HG03066 (cell line): ENCODE data around the gene VPS8.

Experiments used
- ATAC-seq: cut with Tn5 transposase; IDR thresholded peaks from one replicate; pipeline ENCODE4 v1.9.1; 2021; ENCODE audit warnings: low read depth; ENCODE audit not compliant: unreplicated experiment

VPS8 gene

DNA sequence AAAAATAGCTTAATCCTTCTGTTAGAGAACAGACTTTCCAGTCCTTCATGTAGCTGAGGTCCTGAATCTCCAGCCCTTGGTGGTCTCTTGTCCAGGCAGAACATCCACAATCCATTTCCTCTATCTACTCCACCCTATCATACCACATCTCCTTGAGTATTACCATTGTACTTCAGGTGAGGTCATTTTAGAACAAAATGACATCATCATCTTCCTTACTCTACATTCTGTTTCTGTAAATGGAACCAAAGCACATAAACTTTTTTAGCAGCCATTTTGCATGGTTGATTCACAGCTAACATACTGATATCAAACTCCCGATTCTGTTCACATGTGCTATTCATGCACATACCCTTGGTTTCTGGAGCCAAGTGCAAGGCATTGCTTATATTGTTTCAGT lies 228.5 kb downstream of the VPS8 start:
- no peak for ATAC-seq

DNA sequence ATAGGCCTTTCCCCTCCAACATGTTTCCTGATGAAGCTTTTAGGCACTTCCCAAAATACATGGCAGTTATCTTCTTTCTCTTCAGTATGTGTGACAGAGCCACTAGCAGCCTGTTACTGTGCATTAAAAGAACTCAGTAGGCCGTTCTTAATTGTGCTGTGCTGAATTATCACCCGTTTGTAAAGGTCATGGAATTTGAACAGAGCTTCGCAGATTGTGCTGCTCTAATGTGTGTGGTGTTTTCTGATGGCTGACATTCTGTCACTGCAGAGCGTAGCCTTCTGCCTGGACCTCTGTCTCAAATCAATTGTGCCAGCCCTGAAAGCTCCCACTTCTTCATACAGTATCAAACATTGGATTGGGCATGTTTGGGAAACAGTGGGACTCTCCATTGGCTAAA lies 229.6 kb downstream of the VPS8 start:
- ATAC-seq: no peak

DNA sequence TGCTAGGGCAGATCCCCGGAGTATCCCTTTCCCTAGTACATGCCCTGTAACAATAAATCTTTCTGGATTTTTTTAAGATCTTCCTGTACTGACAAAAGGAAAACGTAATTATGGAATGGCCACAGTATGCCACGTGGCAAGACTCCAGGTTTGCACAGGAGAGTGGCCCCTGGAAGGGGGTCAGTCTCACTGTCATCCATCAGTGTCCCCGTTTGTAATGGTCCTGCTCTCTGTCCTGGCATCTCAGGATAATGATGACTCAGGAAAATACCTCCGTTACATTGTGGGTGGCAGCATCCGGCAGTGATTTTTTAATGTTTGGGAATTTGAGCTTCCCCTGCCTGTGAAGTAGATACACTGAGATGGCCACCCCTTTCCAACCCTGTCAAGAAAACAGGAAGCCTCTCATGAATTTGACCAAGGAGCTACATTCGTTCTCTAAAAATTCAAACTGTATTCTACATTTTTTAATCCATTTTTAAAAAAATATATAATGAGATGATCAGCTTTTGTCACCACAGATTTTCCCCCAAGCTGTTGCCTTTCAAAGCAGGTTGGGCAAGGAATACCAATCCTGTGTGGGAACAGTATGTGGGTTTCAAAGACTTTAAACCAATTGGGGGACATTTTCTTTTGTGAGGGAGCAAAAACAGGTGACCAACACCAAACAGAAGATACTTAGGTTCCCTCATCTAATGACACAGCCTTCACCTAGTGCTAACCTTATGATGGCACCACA lies 230.5 kb downstream of the VPS8 start:
- ATAC-seq: no peak

DNA sequence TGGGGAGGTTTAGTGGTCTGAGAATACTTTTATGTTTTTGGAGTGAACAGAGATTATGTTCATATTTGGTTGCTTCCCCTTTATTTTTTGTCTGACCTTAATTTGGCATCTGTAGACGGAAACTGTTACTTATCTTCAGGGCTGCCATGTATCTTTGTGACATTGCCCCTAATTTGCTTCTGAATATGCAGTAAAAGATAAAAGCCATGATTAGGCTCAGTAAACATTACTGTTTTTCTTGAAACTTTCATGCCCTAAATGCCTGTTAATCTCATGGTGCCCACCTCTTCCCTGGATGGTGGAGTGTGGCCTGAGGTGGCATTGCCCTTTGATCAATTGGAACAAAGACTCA lies 234.2 kb downstream of the VPS8 start:
- ATAC-seq: no peak

DNA sequence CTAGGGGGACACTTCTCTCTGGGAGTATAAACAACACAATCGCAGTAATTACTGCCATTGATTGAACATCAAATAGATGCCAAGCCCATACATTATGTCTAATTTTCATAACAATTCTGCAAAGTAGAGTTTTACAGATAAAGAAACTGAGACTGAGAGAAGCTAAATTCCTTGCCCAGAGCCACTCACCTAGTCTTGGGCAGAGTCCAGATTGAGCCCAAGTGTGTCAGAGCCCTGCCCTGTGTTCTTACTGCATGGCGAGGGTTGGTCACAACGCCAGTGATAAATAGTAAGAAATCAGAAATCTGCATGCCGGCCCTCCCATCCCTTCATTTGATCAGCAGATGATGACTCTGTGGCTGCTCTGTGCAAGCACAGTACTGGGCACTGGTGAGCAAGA lies 234.6 kb downstream of the VPS8 start:
- ATAC-seq: no peak

DNA sequence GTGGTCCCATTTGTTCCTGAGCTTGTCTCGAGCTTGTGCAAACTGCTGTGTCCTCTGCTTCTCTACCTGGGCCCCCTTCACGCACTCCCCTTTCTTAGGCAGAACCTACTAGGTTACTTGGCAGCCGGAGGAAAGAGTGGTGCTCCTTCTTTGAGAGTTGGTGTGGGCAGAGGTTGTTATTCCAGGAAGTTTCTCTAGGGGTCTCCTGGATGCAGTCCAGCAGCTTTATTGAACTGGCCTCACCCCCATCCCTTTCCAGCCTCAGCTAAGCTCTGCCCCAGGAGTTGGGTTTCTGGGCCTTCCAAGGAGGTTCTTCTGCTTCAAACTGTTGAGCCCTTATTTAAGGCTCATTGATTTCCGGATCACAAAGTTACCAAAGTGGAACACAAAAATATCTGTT lies 237.7 kb downstream of the VPS8 start:
- ATAC-seq: no peak

DNA sequence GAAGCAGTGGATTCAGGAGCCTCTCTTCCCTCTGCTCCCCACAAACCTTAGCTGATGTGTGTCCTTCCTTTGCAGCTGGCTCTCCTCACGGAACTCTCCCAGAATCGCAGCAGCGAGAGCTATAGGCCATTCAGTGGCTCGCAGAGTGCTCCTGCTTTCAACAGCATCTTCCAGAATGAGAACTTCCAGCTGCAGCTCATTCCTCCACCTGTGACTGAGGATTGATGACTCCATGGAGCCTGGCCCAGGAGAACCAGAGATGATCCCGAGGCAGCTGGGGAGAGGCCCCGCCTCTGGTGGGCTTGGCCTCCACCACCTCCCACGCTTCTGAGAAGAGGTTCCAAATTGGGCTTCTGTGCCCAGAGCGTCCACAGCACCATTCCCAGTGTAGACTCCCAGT lies 239.8 kb downstream of the VPS8 start:
- ATAC-seq: no peak

DNA sequence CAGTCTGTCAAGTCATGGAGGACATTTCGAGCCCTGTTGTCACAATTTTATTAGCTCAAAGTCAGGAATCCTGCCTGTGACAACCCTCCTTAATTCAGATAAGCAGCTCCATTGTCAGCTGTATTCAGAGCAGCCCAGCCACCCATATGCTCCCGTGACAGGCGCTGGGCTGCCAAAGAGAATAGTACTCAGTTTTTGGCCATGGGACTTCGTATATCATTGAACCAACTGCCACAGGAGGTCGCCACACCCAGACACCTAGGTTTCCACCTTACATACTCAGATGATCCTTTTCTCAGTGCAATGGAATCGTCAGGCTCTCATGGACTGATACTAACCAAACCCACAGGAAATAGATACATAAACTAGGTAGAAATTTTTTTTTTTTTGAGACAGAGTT lies 240.7 kb downstream of the VPS8 start:
- ATAC-seq: no peak

DNA sequence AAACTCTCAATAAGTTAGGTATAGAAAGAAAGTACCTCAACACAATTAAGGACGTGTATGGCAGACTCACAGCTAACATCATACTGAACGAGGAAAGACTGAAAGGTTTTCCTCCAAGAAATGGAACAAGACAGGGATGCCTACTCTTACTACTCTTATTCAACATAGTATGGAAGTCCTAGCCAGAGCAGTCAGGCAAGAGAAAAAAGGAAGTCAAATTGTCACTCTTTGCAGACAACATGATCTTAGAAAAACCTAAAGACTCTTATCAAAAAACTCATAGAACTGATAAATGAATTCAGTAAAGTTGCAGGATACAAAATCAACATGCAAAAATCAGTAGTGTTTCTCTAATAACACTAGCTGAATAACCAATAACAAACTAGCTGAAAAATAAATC lies 244.9 kb downstream of the VPS8 start:
- no peak for ATAC-seq

DNA sequence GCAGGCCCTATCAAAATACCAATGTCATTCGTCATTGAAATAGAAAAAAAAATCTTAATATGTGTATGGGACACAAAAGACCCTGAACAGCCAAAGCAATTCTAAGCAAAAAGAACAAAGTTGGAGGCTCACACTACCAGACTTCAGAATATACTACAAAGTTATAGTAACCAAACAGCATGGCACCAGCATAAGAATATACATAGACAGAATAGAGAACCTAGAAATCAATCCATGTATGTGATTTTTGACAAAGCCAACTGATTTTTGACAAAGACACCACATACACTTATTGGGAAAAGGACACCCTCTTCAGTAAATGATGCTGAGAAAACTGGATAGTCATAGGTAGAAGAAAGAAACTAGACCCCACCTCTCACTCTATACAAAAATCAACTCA lies 245.9 kb downstream of the VPS8 start:
- ATAC-seq: no peak

DNA sequence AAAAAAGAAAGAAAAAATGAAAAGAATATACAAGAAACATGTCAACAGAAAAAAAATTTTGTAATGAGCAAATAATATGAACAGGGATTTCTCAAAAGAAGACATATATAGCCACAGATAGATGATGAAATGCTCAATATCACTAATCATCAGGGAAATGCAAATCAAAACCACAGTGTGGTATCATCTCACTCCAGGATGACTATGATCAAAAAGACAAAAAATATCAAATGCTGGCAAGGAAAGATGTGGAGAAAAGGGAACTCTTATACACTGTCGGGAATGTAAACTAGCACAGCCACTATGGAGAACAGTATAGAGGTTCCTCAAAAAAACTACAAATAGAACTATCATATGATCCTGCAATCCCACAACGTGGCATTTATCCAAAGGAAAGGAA lies 246.8 kb downstream of the VPS8 start:
- ATAC-seq: no peak

DNA sequence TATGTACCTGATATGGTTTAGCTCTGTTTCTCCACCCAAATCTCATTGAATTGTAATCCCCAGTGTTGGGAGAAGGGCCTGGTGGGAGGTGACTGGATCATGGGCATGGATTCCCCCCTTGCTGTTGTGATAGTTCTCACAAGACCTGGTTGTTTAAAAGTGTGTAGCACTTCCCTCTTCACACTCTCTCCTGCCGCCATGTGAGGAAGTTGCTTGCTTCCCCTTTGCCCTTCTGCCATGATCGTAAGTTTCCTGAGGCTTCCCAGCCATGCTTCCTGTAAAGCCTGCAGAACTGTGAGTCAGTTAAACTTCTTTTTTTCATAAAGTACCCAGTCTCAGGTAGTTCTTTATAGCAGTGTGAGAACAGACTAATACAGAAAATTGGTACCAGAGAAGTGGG lies 247.8 kb downstream of the VPS8 start:
- no peak for ATAC-seq

DNA sequence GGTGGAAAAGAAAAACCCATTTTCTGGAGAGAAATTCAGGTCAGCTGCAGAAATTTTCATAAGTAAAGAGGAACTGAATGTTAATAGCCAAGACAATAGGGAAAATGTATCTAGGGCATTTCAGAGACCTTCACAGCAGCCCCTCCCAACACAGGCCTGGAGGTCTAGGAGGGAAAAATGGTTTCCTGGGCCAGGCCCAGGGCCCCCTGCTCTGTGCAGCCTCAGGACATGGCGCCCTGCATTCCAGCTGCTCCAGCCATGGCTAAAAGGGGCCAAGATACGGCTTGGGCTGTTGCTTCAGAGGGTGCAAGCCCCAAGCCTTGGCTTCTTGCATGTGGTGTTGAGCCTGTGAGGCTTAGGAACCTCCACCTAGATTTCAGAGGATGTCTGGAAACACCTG lies 248.7 kb downstream of the VPS8 start:
- ATAC-seq: no peak

DNA sequence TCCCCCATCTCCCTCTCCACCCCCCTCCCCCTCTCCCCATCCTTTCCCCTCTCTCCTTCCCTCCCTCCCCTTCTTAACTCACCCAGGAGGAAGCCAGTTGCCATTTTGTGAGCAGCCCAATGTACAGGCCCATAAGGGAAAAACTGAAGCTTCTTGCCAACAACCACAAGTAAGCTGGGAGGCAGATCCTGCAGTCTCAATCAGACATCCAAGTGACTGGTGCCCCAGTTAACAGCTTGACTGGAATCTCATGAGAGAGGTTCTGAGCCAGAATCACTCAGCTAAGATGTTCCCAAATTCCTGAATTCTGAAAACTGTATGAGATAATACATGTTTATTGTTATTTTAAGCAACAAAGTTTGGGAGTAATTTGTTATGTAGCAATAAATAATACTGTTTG lies 250.2 kb downstream of the VPS8 start:
- no peak for ATAC-seq

DNA sequence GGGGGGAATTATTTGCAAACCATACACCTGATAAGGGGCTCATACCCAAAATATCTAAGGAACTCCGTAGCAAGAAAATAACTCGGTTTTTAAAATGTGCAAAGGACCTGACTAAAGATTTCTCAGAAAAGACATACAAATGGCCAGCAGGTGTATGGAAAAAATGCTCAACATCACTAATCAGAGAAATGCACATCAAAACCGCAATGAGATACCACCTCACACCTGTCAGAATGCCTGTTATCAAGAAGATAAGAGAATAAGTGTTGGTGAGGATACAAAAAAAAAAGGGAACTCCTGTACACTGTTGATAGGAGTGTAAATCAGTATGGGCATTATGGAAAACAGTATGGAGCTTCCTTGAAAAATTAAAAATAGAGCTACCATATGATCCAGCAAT lies 251.5 kb downstream of the VPS8 start:
- no peak for ATAC-seq

DNA sequence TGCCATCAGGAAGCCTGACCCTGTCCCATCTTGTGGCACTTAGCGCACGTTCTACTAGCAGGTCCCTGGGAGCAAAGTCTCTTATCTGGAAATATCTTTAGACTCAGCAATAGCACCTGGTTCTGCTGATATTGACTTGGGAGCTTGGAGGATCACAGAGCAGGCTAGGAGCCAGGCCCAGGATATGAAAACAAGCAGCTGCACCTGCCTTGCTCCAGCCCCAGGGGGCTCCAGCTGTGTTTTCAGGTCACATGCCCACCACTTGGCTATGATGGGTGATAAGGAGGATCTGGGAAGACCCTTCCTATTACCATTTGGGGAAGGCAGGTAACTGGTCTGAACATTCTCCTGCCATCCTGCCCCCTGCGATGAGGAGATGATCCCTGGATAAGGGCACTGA lies 253.1 kb downstream of the VPS8 start:
- no peak for ATAC-seq

DNA sequence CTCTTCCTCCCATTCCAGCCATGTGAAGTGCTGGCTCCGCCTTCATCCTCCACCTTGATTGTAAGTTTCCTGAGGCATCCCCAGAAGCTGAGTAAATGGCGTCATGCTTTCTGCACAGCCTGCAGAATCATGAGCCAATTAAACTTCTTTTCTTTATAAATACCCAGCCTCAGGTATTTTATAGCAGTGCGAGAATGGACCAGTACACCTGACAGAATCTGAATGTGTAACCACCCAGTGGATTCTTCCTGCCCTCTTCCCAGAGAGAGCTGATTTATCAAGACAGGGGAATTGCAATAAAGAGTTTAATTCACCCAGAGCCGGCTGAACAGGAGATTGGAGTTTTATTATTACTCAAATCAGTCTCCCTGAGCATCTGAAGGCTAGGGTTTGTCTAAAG lies 254.3 kb downstream of the VPS8 start:
- no peak for ATAC-seq

DNA sequence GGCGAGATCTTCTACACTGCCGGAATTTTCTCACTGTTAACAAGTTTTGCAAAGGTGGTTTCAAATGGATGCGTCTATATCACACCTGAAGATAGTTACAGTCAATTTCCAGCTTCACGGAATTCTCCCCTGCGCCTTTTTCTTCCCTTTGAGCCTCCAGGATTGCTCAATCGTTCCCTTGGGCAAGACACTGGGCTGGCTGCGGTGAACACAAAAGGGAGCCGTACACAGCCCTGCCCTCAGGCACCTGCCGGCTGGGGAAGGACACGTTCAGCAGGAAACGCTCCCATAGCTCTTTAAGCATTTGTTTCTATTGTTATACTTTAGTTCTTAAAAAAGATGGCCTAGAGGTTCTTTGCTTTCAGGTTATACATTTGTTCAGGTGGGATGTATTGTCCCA lies 255.2 kb downstream of the VPS8 start:
- ATAC-seq: no peak

DNA sequence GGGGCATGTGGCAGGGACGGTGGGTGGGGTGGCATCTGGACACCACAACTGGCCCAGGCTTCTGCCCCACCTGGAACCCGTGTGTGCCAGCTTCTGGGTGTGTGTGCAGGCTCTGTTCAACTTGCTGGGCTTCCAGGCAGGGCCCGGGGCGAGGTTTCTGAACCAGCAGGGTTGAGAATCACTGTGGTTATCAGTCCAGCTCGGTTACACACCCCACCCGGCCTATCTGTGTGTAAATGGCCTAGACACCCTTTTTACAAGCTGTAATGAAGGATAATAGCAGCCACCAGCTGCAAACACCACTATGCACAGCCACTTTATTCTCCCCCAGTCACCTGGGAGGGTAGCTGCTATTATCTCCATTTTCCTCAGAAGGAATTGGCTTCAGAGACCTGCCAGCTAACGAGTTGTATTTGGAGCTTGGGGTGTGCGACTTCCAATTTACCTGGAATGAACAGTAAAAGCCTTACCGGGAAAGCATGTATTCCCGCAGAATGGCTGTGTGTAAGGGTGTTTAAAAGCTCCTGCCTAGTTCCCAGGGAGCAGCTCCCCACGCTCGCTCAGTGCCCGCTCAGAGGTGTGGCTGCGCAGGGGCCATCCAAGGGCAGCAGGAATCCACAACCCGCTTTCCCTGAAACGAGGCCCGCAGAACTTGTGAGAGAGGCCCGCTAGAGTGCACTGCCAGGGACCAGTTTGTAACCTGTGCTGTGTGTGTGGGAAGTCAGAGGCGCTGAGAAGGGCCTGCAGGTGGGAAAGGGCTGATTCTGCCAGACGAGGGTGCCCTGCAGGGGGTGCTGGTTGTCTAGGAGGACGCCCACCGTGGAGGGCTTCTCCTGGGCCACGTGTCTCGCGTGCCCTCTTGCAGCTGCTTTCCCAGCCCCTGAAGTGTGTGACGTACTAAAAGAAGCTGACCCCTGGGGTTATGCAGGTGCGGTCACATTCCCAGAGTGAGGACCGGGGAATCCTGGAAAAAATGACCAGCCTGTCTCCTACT lies 257.4 kb downstream of the VPS8 start:
- ATAC-seq: no peak

DNA sequence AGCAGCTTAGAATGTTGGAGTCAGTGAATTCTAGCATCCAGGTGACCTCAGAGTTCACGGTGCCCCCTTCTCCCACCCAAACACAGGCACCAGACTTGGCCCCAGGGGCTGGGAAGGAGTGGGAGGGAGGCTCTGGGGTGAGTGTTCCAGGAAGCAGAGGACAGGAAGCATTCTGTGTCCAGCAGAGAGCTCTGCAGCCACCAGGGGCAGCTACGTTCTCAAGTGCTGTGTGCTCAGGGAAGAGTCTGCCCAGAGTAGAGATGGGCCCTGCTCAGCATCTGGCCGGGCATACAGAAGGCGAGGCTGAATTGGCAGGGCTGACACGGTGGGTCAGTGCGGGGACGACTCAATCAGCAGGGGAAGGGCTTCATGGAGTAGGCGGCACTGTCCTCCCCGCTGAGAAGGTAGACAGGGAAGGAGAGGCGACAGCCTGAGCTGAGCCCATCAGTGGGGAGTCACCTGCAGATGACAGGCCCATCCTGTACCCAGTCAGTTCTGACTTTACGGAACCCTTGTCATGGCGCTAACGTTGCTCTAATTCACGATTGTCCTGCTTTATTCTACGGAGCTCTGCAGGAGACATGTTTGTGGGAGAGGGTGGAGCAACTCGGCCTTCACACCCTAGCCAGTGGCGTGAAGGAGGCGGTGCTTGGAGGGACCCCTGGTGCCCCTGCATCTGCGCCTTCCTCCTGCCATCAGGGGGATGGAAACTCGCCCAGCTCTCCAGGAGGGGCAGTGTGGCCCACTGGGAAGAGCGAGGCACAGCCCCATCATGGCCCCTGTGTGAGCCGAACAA lies 258.7 kb downstream of the VPS8 start:
- no peak for ATAC-seq

DNA sequence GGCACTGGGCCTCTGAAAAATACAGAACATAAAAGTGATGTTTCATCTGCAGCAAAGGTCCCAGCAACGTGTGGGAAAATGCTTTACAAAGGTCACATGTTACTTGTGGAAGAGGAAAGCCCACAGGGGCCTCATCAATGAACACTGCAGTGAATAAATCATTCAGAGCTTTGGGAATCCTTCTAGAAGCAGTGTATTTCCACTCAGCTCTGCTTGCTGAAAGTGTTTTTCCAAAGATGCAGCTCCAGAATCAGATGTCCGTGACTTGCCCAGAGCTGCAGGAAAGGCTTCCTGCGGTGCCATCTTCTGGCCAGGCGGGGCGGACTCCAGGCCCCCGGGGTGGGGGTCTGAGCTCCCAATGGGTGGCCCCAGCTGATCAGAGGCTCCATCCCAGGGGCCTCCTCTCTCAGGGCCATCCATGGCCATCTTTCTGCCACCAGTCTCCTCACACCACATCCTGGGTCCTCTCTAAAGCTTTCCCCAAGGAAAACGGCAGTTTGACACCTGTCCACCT lies 259.4 kb downstream of the VPS8 start:
- ATAC-seq: no peak
